ENCODE data around the gene CYBC1. TPM values are rescaled to one million over a fixed set of nuclear protein-coding genes. Genes with fewer than 3 reads are reported as not detected.

The CYBC1 gene
- total and polyA plus RNA-seq, 7 experiments from 2014 or later: 112 to 385 (median 181) TPM

DNA sequence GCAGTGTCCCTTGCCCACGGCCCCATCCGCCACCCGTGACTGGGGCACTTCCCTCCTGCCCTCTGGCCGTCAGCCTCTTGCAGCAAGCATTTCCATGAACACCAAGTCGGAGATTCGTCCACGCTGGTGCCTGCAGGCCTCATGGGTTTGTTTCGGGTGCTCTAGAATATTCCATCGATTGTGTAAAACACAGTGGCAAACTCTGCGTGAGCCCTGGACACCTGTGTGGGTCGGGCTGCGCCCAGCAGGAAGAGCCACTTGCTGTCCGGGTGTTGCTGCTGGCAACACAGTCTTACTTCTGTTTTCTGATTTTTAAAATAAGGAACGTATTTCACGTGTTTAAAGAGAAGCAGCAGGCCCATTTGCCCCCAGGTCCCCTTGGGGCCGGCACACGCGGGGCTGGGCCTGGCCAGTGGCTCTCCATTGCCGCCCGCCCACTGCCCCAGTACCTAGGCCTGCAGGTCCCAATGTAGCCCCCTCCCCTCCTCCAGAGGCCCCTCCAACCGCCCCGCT lies 10.0 kb downstream of the CYBC1 start:
- Mint-ChIP-seq H3K27ac (peak overlapping the region in 3 of 9 donors; percentile 43 to 76 (median 45)), H3K36me3 (peaks cover 0 to 7% (median 0%) of the 10 kb centered on the region in 5 donors), H3K27me3 (no peaks in the 10 kb centered on the region), H3K4me1 (peaks cover 0 to 5% (median 0%) of the 10 kb centered on the region in 7 donors), H3K4me3 (no peak overlapping the region), H3K9me3 (no peaks in the 10 kb centered on the region)
- Histone ChIP-seq H3K27me3 (ENCODE audit: control insufficient read depth in 2 of 2, insufficient read depth in 2 of 2, low read length in 2 of 2) (no peaks in the 10 kb centered on the region), H3K4me3 (ENCODE audit: low read length) (no peak overlapping the region), H3K4me1 (ENCODE audit: control insufficient read depth in 2 of 2, insufficient read depth in 2 of 2, low read length in 2 of 2) (no peaks in the 10 kb centered on the region), H3K9me3 (ENCODE audit: control insufficient read depth in 2 of 3, low read length in 3 of 3) (no peaks in the 10 kb centered on the region), H3K27ac (ENCODE audit: low read depth, low read length) (no peak overlapping the region), H3K36me3 (ENCODE audit: control insufficient read depth in 2 of 3, insufficient read depth in 3 of 3, low read length in 3 of 3) (peaks cover 0 to 87% (median 8%) of the 10 kb centered on the region in 3 experiments)
- peak; percentile 68 for ATAC-seq
- CTCF ChIA-PET: no interaction called here
- no peak for DNase-seq
- intact Hi-C loops (cut with micrococcal nuclease): no loop called here
- POLR2A ChIA-PET: interaction anchor here (0.5 to 1.2 kb wide), 2 partner anchors 9 to 70 kb away, joined by 3 to 4 read pairs; no protein-coding TSS in a partner anchor

DNA sequence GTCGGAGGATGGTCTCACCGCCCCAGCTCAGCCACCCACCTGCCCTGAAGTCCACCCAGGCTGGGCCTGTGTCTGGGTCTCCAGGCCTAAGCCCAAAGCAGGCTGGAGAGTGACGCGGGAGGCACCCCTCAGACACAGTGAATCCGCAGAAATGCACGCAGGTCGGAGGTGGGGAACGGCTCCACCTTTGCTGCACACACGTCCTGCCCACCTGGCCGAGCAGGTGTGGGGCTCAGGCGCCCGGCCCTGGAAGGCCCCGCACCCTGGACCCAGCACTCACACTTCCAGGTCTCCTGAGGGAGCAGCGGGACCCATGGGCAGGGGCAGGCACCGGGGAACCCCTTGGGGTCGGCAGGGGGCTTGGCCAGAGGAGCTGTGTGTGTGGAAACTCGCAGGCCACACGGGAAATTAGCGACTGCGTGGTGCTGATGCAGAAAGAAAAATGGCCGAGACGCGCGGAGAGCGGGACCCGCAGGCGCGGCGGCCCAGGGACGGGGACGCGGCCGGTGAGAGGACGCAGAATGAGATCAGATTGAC lies 10.7 kb downstream of the CYBC1 start:
- ATAC-seq: no peak
- ChIA-PET POLR2A (interaction anchor here (0.5 to 1.2 kb wide), 2 partner anchors 10 to 70 kb away, joined by 3 to 4 read pairs; no protein-coding TSS in a partner anchor), CTCF (no interaction called here)
- no peaks in the 10 kb centered on the region for H3K27me3 ChIP-seq (ENCODE audit: control insufficient read depth in 2 of 2, insufficient read depth in 2 of 2, low read length in 2 of 2)
- Mint-ChIP-seq H3K27ac (peak overlapping the region in 1 of 9 donors; percentile 45), H3K4me1 (peaks cover 0 to 9% (median 4%) of the 10 kb centered on the region in 7 donors), H3K4me3 (no peak overlapping the region), H3K27me3 (no peaks in the 10 kb centered on the region), H3K36me3 (peaks cover 0 to 7% (median 0%) of the 10 kb centered on the region in 5 donors), H3K9me3 (no peaks in the 10 kb centered on the region)
- intact Hi-C loops (cut with micrococcal nuclease): no loop called here
- no peak for DNase-seq
- no peak overlapping the region for H3K4me3 ChIP-seq (ENCODE audit: low read length)
- H3K9me3 ChIP-seq (ENCODE audit: control insufficient read depth in 2 of 3, low read length in 3 of 3): no peaks in the 10 kb centered on the region
- no peak overlapping the region for H3K27ac ChIP-seq (ENCODE audit: low read depth, low read length)
- H3K4me1 ChIP-seq (ENCODE audit: control insufficient read depth in 2 of 2, insufficient read depth in 2 of 2, low read length in 2 of 2): no peaks in the 10 kb centered on the region
- H3K36me3 ChIP-seq (ENCODE audit: control insufficient read depth in 2 of 3, insufficient read depth in 3 of 3, low read length in 3 of 3): peaks cover 0 to 86% (median 8%) of the 10 kb centered on the region in 3 experiments

DNA sequence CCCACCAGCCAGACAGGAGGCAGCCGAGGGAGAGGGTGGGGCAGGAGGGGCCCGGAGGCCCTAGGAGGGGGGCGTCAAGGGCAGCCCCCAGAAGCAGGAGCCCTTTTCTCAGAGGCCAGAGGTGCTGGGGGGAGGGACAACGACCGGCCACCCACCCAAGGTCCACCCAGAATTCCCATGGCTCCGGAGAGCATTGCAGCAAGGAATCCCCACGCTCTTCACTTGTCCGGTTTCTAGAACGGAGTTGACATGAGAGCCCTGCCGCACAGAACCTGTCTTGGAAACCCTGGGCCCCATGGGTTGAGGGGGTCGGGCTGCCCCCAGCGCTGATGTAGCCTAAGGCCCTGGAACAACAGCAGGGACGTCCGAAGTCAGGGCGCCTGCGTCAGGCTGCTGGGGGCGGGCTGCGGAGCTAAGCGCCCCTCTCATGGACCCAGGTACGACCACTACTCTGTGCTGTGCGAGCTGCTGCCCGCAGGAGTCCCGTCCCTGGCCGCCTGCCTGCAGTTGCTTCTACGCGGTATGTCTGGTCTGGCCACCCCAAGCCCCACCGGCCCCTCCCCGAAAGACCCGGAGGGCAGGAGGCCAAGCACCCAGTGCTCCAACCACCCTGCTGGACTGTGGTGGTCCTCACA lies 11.2 kb downstream of the CYBC1 start:
- no peak for DNase-seq
- H3K27ac Mint-ChIP-seq: no peak overlapping the region
- H3K27ac ChIP-seq (ENCODE audit: low read depth, low read length): no peak overlapping the region
- intact Hi-C loops (cut with micrococcal nuclease): no loop called here
- no peaks in the 10 kb centered on the region for H3K9me3 Mint-ChIP-seq
- no peaks in the 10 kb centered on the region for H3K9me3 ChIP-seq (ENCODE audit: control insufficient read depth in 2 of 3, low read length in 3 of 3)
- no peak overlapping the region for H3K4me3 ChIP-seq (ENCODE audit: low read length)
- H3K36me3 ChIP-seq (ENCODE audit: control insufficient read depth in 2 of 3, insufficient read depth in 3 of 3, low read length in 3 of 3): peaks cover 0 to 80% (median 8%) of the 10 kb centered on the region in 3 experiments
- peaks cover 0 to 7% (median 0%) of the 10 kb centered on the region in 5 donors for H3K36me3 Mint-ChIP-seq
- H3K27me3 ChIP-seq (ENCODE audit: control insufficient read depth in 2 of 2, insufficient read depth in 2 of 2, low read length in 2 of 2): no peaks in the 10 kb centered on the region
- H3K4me1 Mint-ChIP-seq: peaks cover 0 to 12% (median 4%) of the 10 kb centered on the region in 7 donors
- ATAC-seq: no peak
- no peaks in the 10 kb centered on the region for H3K27me3 Mint-ChIP-seq
- ChIA-PET CTCF (no interaction called here), POLR2A (interaction anchor here (0.8 to 1.3 kb wide), 4 partner anchors 10 to 18 kb away, joined by 4 to 5 read pairs (median 4); partner anchors contain the start of gene NARF)
- no peak overlapping the region for H3K4me3 Mint-ChIP-seq
- peaks cover 2% of the 10 kb centered on the region in 2 donors for H3K4me1 ChIP-seq (ENCODE audit: control insufficient read depth in 2 of 2, insufficient read depth in 2 of 2, low read length in 2 of 2)

DNA sequence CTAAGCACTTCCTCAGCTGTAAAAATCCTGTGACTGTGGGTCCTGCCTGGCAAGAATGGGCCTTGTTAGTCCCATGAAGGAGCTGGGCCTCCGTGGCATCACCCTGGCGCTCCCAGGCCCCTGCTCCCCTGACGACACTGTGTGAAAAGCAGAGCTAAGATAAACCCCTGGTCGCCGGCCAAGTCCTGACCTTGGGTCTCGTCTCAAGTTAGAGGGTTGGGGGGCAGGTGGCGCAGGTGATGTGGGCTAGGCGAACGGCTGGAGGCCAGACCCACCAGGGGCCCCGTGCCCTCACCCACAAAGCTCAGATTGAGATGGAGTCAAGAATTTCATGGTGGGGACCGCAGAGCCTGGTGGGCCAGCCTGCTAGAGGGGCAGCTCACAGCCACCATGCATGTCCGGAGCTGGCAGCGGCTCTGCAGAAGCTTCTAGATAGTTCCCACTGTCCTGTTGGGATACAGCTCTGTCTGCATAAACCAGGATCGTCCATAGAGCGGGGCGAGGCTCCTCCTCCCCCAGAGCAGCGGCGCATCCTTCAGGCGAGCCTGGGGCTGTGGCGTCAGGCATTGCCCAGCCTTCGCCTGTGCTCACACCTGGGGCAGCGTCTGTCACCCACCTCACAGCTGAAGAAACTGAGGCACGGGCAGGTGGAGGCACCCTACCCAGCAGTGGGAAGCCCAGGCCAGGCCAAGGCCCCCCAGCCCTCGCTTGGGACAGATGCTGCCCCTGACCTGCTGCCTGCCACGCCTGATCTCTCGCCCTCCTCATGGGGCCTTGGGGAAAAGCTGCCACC lies 12.0 kb downstream of the CYBC1 start:
- H3K9me3 ChIP-seq (ENCODE audit: control insufficient read depth in 2 of 3, low read length in 3 of 3): no peaks in the 10 kb centered on the region
- Mint-ChIP-seq H3K9me3 (no peaks in the 10 kb centered on the region), H3K4me3 (no peak overlapping the region), H3K27ac (peak overlapping the region in 1 of 9 donors; percentile 8), H3K27me3 (no peaks in the 10 kb centered on the region), H3K36me3 (peaks cover 0 to 7% (median 0%) of the 10 kb centered on the region in 5 donors), H3K4me1 (peaks cover 5 to 19% (median 10%) of the 10 kb centered on the region in 7 donors)
- ATAC-seq: no peak
- peaks cover 0 to 76% (median 8%) of the 10 kb centered on the region in 3 experiments for H3K36me3 ChIP-seq (ENCODE audit: control insufficient read depth in 2 of 3, insufficient read depth in 3 of 3, low read length in 3 of 3)
- no peak for DNase-seq
- H3K27me3 ChIP-seq (ENCODE audit: control insufficient read depth in 2 of 2, insufficient read depth in 2 of 2, low read length in 2 of 2): no peaks in the 10 kb centered on the region
- peaks cover 5 to 8% of the 10 kb centered on the region in 2 donors for H3K4me1 ChIP-seq (ENCODE audit: control insufficient read depth in 2 of 2, insufficient read depth in 2 of 2, low read length in 2 of 2)
- ChIA-PET POLR2A (interaction anchor here (0.6 to 1.6 kb wide), 7 partner anchors 9 to 21 kb away, joined by 3 to 9 read pairs (median 4); partner anchors contain the start of genes HEXD and NARF), CTCF (interaction anchor here (0.6 kb wide), 1 partner anchor 871 kb away, joined by 4 read pairs; no protein-coding TSS in a partner anchor)
- H3K4me3 ChIP-seq (ENCODE audit: low read length): no peak overlapping the region
- intact Hi-C loops (cut with micrococcal nuclease): no loop called here
- peak overlapping the region; percentile 2 for H3K27ac ChIP-seq (ENCODE audit: low read depth, low read length)

DNA sequence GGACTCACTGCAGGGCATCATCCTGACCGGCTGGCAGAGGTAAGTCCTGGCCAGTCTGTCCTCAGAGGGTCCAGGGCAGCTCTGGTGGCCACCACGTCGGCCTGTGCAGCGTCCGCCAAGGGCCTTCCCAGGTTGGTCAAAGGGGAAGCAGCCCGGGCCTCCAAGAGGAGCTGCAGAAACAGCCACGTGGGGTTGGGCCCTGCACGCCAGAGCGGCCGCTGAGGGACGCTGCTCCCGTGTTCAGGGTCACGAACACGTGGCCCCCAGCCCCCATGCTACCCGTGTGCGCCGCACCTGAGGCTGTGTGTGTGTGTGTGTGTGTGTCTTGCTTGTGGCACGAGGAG lies 13.3 kb downstream of the CYBC1 start:
- DNase-seq (no peak), ATAC-seq (no peak)
- POLR2A ChIA-PET: interaction anchor here (1.5 to 1.6 kb wide), 2 partner anchors 11 to 12 kb away, joined by 3 to 9 read pairs; no protein-coding TSS in a partner anchor
- no peak overlapping the region for H3K27ac ChIP-seq (ENCODE audit: low read depth, low read length)
- no peaks in the 10 kb centered on the region for H3K27me3 Mint-ChIP-seq
- CTCF ChIA-PET: no interaction called here
- H3K36me3 Mint-ChIP-seq: peaks cover 0 to 5% (median 0%) of the 10 kb centered on the region in 5 donors
- H3K4me3 ChIP-seq (ENCODE audit: low read length): no peak overlapping the region
- H3K4me1 ChIP-seq (ENCODE audit: control insufficient read depth in 2 of 2, insufficient read depth in 2 of 2, low read length in 2 of 2): peaks cover 5 to 8% of the 10 kb centered on the region in 2 donors
- H3K27ac Mint-ChIP-seq: peak overlapping the region in 2 of 9 donors; percentile 8 to 70
- H3K36me3 ChIP-seq (ENCODE audit: control insufficient read depth in 2 of 3, insufficient read depth in 3 of 3, low read length in 3 of 3): peaks cover 0 to 65% (median 8%) of the 10 kb centered on the region in 3 experiments
- no peaks in the 10 kb centered on the region for H3K9me3 ChIP-seq (ENCODE audit: control insufficient read depth in 2 of 3, low read length in 3 of 3)
- no peaks in the 10 kb centered on the region for H3K27me3 ChIP-seq (ENCODE audit: control insufficient read depth in 2 of 2, insufficient read depth in 2 of 2, low read length in 2 of 2)
- intact Hi-C loops (cut with micrococcal nuclease): no loop called here
- no peaks in the 10 kb centered on the region for H3K9me3 Mint-ChIP-seq
- H3K4me1 Mint-ChIP-seq: peaks cover 5 to 21% (median 10%) of the 10 kb centered on the region in 7 donors
- no peak overlapping the region for H3K4me3 Mint-ChIP-seq

DNA sequence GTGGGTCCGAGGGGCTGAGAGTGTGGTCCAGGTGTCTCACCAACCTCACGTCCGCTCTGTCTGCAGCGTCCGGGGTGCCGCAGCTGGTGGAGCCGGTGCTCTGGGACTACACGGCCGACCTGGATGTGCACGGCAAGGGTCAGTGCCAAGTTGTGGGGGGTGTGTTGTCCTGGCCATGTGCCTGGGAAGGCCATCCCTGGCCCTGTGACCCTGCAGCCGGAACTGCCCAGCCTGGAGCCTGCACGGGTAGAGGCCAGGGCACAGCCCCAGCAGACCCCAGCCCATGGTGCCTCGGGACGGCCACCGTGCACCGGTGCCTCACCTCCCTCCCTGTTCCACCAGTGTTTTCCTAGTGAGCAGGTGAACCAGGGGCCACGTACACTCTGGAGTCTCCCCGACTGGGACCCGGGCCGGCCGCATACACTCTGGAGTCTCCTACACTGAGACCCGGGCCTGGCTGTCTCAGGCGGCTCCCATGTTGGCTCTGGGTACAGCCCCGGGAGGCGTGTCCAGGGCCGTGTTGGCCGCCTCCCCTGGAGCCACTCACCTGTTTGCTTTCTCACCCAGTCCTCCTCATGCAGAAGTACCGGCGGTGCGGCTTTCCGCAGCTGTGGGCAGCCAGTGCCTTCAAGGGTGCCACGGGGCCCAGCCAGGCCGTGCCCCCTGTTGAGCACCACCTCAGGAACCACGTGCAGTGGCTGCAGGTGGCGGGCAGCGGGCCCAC lies 13.8 kb downstream of the CYBC1 start:
- Histone ChIP-seq H3K27me3 (ENCODE audit: control insufficient read depth in 2 of 2, insufficient read depth in 2 of 2, low read length in 2 of 2) (no peaks in the 10 kb centered on the region), H3K27ac (ENCODE audit: low read depth, low read length) (no peak overlapping the region), H3K4me3 (ENCODE audit: low read length) (no peak overlapping the region), H3K36me3 (ENCODE audit: control insufficient read depth in 2 of 3, insufficient read depth in 3 of 3, low read length in 3 of 3) (peaks cover 0 to 64% (median 8%) of the 10 kb centered on the region in 3 experiments), H3K4me1 (ENCODE audit: control insufficient read depth in 2 of 2, insufficient read depth in 2 of 2, low read length in 2 of 2) (peaks cover 5 to 8% of the 10 kb centered on the region in 2 donors), H3K9me3 (ENCODE audit: control insufficient read depth in 2 of 3, low read length in 3 of 3) (no peaks in the 10 kb centered on the region)
- no peaks in the 10 kb centered on the region for H3K9me3 Mint-ChIP-seq
- ATAC-seq (no peak), DNase-seq (no peak)
- peaks cover 5 to 21% (median 10%) of the 10 kb centered on the region in 7 donors for H3K4me1 Mint-ChIP-seq
- ChIA-PET POLR2A (interaction anchor here (1.7 to 1.8 kb wide), 2 partner anchors 9 to 21 kb away, joined by 4 read pairs; partner anchors contain the start of gene NARF), CTCF (interaction anchor here (0.6 kb wide), 1 partner anchor 135 kb away, joined by 3 read pairs; no protein-coding TSS in a partner anchor)
- peak overlapping the region in 1 of 9 donors; percentile 43 for H3K27ac Mint-ChIP-seq
- H3K27me3 Mint-ChIP-seq: no peaks in the 10 kb centered on the region
- peaks cover 0 to 5% (median 0%) of the 10 kb centered on the region in 5 donors for H3K36me3 Mint-ChIP-seq
- intact Hi-C loops (cut with micrococcal nuclease): no loop called here
- peak overlapping the region in 1 of 10 donors; percentile 38 for H3K4me3 Mint-ChIP-seq

All from naive thymus-derived CD4-positive, alpha-beta T cell (primary cell).